OCI-LY3 (cell line): ENCODE data around the gene SIL1.

Source experiments
- CTCF ChIP-seq: fragments of 200-600, 300-600 bp; sonication (generic); IDR thresholded peaks from 2 replicates; pipeline ENCODE4 v1.5.1; 2014; ENCODE audit warnings: antibody characterized with exemption, low read length, low read depth
- EZH2phosphoT487 ChIP-seq: fragments of 200-600 bp; shearing (Covaris generic); IDR thresholded peaks from 2 replicates; pipeline ENCODE4 v1.6.1; 2018; ENCODE audit warnings: antibody characterized with exemption, mixed run types, low read depth

- TF ChIP-seq CTCF (no peak), EZH2phosphoT487 (no peak)
These were observed 136.3 kb downstream of the SIL1 start for GRCh38 chr5:139061856-139062255.
